Measurements from ENCODE around the gene DTNB. TPM values are rescaled to one million over a fixed set of nuclear protein-coding genes. Genes with fewer than 3 reads are reported as not detected.
"Not testable (repeated sequence)": the region's sequence is repeated elsewhere in the genome, so short reads cannot be mapped to it uniquely, and the experiment has no call there.

DTNB gene
- total RNA-seq, 1 donor from 2014 or later, result 8.0 TPM

DNA sequence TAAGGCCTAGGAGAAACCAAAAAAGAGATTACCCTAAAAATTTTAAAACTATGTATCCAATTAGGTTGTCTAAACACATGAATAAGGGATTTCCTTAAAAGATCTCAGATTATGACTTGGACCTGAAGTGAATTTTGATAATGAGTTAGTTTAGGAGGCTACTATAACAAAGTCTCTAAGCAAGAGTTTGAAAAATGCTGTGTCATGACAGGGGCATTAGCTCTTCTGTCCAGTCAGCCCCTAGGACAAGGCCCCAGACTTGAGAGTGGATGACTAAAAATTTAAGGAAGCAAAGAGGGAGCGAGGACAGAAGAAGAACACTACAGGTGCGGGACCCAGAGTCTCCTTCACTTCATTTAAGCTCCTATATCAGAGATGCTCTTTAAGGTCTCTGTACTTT, 135.9 kb downstream of the DTNB start:
- DNase-seq, result no peak

DNA sequence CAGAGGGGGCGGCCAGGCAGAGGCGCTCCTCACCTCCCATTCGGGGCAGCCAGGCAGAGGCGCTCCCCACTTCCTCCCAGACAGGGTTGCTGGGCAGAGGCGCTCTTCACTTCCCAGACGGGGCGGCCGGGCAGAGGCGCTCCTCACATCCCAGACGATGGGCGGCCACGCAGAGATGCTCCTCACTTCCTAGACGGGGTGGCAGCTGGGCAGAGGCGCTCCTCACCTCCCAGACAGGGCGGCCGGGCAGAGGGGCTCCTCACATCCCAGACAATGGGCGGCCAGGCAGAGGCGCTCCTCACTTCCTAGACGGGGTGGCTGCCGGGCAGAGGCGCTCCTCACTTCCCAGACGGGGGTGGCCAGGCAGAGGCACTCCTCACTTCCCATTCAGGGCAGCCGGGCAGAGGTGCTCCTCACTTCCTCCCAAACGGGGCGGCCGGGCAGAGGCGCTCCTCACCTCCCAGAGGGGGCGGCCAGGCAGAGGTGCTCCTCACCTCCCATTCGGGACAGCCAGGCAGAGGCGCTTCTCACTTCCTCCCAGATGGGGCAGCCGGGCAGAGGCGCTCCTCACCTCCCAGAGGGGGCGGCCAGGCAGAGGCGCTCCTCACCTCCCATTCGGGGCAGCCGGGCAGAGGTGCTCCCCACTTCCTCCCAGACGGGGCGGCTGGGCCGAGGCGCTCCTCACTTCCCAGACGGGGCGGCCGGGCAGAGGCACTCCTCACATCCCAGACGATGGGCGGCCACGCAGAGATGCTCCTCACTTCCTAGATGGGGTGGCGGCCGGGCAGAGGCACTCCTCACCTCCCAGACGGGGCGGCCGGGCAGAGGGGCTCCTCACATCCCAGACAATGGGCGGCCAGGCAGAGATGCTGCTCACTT, 137.7 kb downstream of the DTNB start:
- DNase-seq, result not testable (repeated sequence)

DNA sequence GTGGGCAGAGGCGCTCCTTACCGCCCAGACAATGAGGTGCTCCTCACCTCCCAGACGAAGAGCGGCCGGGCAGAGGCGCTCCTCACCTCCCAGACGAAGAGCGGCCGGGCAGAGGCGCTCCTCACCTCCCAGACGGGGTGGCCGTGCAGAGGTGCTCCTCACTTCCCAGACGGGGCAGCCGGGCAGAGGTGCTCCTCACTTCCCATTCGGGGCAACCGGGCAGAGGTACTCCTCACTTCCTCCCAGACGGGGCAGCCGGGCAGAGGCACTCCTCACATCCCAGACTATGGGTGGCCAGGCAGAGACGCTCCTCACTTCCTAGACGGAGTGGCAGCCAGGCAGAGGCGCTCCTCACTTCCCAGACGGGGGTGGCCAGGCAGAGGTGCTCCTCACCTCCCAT, 138.4 kb downstream of the DTNB start:
- DNase-seq, result not testable (repeated sequence)

DNA sequence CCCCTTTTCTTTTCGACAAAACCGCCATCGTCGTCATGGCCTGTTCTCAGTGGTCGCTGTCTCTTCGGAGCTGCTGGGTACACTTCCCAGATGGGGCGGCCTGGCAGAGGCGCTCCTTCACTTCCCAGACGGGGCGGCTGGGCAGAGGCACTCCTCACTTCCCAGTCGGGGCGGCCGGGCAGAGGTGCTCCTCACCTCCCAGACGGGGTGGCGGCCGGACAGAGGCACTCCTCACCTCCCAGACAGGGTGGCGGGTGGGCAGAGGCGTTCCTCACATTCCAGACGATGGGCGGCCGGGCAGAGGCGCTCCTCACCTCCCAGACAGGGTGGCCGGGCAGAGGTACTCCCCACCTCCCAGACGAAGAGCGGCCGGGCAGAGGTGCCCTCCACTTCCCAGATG, 138.9 kb downstream of the DTNB start:
- DNase-seq, result no peak

DNA sequence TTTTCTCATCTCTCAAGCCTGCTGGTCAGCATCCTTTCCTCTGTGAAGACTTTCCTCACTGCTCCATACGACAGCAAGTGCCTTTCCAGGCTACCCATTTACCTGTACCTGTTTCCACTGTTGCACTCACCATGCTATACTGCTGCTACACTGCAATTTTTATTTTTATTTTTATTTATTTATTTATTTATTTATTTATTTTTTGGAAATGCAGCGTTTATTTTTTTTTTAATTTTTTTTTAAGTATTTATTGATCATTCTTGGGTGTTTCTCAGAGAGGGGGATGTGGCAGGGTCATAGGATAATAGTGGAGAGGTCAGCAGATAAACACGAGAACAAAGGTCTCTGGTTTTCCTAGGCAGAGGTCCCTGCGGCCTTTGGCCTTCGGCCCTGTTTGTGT, 139.6 kb downstream of the DTNB start:
- not testable (repeated sequence) for DNase-seq

DNA sequence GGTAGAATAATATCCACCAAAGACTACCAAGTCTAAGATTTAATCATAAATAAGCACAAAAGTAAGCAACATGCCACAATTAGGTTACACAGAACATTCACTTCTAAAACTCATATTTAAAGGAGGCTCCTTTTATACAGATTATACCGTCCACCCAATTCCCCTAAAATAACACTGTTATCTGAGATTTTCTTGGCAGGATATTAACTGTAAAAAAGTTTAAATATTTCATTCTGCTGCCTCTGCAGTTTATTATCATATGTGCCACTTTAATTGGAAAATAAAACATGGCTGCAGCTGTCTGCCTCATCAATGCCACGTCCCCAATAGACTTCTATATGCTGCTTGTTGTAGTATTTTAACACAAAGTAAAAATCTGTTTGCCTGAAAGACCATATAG, 140.9 kb downstream of the DTNB start:
- DNase-seq, result no peak

DNA sequence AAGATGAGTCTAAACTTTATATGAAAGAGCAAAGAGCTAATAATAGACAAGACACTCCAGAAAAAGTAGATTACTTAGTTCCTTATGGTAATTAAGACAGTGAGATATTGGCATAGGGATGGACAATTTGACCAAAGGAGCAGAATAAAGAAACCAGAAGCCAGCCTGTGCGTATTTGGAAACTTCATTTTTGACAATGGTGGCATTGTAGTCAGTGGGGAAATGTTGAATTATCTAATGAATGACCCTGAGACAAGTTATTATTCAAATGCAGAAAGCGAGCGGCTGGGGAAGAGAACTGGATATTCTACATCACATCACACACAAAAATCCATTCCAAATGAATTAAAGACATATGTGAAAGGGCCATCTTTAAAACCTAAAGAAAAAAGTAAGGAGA, 144.3 kb downstream of the DTNB start:
- no peak for DNase-seq

DNA sequence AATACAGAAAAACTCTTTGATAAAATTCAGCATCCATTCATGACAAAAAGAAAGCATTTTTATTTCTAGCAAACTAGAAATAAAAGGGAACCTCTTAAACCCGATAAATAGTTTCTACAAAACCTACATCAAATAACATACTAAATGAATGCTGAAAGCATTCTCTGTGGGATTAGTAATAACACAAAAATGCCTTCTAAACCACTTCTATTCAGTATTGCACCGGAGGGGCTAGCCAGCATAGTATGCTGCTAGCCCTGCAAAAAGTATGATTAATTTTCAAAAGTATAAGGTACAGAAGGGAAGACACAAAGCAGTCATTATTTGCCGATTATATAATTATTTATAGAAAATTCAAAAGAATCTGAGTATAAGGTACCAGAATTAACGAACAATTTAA, 145.2 kb downstream of the DTNB start:
- DNase-seq, result no peak

DNA sequence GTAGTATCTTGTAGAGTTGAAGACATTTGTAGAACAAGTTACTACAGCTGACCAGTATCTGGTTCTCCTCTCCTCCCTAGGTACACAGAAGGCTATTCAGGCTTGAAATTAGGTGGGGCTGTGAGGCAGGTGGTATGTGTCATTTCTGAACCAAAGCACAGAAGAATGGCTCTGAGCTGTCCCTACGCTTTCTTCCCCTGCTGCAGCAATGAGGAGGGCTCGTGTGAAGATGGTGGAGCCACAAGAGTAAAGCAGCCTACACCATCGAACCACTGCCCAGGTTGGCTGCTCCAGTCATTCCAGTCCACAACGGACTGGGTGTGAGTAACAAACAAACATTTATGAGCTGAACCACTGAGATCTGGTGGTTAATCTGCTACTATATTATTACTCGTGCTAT, 148.9 kb downstream of the DTNB start:
- DNase-seq, result no peak

DNA sequence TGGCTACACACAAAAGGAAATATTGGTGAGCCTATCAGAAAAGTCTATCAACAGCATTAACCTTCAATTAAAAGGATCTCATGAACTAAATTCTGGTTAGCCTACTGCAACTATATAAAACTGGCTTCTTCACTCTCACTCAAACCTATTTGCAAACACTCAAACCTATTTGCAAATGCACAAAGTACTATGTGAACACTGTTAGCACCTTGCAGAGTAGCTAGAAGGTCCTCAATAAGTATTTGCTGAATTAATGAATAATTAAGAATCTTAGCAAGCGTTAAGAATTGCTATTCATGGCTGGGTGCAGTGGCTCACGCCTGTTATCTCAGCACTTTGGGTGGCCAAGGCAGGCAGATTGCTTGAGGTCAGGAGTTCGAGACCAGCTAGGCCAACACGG, 150.3 kb downstream of the DTNB start:
- DNase-seq, result no peak

DNA sequence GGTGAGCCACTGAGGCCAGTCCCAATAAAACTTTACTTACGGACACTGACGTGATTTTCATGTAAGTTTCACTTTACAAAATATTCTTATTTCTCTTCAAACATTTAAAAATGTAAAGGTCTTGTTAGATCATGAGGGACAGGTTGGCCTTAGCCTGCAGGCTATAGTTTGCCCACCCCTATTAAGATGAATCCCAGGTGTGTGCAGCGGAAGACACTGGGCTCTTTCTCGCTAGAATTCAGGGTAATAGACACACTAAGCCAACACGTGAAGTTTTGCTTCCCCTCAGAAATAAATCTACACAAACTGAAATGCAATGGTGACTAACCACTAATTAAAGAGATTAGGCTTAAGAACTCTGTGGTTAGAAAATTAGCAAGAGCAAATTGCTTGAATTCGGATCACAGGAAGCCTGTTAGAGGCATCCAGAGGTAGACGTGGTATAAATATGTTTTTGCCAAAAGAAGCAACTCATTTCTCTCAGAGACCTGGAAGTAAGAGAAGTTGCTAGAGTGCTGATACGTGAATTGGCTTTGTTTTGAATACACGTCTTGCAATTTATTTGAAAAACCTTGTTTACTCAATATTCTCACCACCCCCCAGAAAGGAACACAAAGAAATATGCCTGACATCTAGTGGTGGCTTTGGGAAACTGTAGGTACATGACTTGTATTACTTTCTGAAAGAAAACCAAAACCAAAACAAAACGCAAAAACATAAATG, 151.6 kb downstream of the DTNB start:
- peak; percentile 88 for DNase-seq

DNA sequence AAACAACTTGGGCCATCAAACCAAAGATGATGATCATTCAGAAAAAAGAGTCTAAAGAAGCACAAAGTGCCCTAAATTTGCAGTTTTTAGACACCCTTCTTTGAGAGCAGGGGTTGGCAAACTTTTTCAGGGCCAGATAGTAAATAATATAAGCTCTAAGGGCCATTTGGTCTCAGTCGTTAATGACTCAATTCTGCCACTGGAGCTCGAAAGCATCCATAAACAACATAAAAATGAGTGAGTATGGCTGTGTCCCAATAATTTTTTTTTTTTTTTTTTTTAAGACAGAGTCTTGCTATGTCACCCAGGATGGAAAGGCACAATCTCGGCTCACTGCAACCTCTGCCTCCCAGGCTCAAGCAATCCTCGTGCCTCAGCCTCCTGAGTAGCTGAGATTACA, 152.3 kb downstream of the DTNB start:
- no peak for DNase-seq

DNA sequence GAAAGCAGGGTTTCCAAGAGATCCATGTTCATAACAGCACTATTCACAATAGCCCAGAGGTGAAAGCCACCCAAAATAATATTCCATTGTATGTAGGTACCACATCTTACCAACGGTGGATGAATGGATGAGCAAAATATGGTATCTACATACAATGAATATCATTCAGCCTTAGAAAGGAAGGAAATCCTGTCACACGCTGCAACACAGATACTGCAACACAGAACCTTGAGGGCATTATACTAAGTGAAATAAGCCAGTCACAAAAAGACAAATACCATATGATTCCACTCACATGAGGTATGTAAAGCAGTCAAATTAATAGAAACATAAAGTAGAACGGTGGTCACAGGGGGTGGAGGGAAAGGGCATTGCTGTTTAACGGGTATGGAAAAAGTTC, 155.7 kb downstream of the DTNB start:
- DNase-seq, result no peak

DNA sequence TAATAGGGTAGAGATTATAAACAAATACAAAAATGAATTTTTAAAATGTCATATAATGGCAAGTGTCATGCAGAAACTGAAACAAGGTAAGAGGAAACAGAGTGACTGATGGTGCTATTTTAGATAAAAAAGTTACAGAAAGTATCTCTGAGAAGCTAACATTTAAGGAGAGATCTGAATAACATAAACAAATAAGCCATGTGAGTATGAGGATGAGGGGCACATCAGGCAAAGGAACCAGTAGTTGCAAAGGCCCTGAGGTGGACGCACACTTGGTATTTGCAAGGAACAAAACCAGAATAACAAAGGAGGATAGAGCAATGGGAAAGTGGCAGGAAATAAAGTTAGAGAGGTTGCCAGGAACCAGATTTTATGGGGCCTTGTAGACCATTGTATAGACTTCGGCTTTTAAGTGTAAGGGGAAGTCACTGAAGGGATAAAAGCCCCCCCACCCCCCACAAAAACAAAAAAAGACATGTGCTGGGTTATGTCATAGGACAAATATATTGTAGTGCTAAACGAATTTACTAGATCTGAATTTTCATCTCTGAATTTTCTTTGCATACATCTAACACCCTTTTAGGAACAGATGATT, 159.2 kb downstream of the DTNB start:
- no peak for DNase-seq

DNA sequence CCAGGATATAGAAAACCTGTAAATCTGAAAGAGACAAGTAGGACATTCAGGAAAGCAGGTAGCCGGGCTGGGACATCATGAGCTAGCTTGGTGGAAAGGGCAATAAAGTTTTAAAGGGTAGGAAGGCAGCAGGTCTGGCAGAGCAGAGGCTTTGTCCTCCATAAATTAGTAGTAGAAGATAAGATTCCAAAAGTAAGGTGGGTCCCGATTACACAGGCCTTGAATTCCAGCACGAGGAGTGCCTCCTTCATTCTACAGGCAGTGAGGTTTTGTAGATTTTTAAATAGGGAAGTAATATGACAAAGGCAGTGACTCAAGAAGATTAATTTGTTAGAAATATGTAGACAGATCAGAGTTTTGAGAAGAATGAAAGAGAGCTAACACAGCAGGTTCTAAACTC, 160.7 kb downstream of the DTNB start:
- DNase-seq, result no peak

DNA sequence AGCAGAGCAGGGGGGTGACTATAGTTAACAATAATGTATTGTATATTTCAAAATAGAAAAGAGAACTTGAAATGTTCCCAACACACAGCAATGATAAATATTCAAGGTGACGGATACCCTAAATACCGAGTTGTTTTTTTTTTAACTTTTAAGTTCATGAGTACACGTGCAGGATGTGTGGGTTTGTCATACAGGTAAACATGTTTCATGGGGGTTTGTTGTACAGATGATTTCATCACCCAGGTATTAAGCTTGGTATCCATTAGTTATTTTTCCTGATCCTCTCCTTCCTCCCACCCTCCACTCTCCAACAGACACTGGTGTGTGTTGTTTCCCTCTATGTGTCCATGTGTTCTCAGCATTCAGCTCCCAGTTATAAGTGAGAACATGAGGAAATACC, 167.2 kb downstream of the DTNB start:
- no peak for DNase-seq

DNA sequence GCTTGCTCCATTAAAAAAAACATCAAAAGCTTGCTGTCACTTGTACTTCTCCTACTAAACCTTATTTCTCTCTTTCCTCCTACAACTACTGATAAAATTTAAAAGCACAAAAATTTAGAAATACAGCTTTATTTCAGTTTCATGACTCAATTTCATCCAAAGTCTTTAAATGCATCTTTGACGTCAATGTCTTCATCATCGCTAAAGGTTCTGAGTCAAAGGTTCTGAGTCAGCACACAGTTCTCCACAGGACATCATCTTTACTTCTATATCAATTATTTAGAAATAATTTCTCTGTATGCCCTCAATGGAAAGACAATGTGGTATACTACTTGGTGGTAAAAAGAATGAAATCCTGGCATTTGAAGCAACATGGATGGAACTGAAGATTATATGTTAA, 167.8 kb downstream of the DTNB start:
- DNase-seq, result no peak

DNA sequence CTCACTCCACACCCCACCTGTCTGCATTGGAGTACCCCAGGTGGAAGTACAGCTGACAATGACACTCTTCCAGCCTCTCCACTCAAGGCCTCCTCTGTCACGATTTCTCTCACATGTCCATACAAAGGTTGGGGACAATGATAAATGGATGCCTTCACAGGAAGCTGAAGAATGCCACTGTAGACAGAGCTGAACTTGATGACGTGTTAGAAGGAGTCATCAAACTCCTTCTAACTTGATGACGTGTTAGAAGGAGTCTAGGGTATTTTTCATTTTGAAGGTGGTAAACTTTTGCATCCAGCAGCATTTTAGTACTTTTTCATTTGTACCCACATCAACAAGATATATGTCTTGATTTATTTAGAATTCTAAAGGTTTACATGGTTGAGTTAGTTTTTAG, 168.2 kb downstream of the DTNB start:
- DNase-seq, result no peak

DNA sequence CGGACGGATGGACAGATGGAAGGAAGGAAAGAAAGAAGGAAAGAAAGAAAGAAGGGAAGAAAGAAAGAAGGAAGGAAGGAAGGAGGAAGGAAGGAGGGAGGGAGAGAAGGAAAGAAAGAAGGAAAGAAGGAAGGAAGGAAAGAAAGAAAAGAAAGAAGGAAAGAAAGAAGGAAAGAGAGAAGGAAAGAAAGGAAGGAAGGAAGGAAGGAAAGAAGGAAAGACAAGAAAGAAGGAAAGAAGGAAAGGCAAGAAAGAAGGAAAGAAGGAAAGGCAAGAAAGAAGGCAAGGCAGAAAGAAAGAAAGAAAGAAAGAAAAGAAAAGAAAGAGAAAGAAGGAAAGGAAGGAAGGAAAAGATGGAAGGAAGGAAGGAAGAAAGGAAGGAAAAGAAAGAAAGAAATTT, 169.1 kb downstream of the DTNB start:
- DNase-seq, result no peak

DNA sequence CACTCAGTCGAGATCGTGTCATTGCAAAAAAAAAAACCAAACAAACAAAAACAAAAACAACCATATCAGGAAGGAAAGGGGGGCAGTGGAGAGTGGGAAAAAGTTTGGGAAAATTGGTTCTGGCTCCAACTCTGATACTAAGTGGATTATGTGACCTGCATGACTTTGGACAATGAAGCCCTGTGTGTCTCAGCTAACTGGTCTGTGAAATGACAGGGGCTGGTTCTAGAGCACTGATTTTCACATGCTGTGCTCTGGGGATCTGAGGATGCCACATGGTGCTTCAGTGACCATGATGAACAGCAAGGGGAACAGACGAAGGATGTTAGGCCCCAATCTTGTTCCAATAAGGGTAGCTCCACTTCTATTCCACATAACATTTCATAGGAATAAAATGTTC, 174.2 kb downstream of the DTNB start:
- DNase-seq, result no peak

DNA sequence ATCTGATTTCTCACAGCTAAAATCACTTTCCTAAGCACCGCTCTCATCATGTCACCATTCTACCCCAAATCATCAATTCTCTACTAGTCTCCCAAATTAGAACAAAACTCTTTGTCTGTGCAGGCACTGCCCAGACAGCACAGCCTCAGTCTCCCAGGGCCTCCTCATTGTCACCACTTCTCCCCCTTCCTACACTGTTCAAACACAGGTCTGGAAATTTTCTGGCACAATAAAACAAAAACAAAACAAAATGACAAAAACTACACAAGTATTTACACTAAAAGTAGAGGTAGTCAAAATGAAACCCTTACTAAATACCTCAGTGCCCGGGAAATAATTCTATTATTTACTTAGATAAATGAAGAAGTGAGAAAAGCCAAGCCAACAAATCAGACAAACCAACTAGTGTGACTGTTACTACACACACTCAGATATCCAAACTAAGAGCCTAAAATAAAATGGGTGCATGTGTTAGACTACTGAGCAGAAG, 175.4 kb downstream of the DTNB start:
- DNase-seq, result no peak

DNA sequence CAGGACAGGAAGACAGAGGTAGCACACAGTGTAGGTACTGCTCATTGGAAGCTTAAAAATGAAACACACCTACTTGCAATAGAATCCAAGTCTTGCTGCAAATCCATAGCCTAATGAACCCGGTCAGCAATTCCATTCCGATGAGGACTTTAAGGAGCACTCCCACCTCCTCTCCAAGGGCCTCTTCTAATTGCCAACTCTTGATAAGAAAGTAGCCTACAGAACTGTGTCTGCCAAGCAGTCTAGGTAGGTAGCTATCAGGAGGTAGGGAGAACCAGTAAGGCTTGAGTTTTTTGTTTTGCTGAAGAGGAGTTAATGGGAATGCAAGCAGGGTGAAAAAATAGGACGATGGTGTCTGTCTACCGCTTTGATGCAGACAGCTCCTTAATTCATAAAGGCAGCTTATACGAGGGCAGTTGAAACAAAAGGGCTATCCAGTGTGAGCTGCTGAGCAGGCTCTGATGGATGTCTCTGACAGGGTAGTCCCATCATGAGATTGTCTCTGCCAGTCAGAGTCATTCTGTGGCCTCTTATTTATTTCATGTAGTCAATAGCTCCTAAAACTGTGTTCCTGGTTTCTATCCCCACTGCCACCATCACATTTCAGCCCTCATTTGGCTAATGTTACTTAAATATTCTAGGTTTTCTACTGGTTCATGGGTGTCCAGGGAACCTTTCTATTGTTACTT, 176.0 kb downstream of the DTNB start:
- DNase-seq, result no peak

DNA sequence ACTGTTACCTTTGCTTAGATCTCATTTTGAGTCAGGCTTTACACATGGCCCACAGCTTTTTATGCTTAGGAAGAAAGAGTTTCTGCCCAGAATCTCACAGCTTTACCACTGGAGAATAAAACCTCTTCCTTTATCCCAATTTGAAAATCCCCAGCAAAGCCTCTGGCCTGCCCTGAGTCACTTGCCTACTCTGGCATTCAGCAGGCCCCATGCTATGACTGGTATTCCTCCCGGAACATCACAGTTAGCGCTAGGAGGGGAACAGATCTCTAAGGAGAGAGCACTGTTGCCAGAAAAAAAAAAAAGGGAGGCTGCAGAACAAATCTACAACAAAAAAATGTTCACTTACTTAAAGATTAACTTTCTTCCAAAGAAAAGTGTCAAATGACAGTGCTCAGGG, 178.8 kb downstream of the DTNB start:
- no peak for DNase-seq
